SK-N-SH treated with all-trans-retinoic acid at 6 μM for 48 hours (cell line): ENCODE results near the gene ZDHHC11.

Experiments
- ATAC-seq: fragments of 200-7000 bp; cut with Tn5 transposase; 3 replicates; pipeline ENCODE4 v1.9.1; 2020; ENCODE audit warnings: mild to moderate bottlenecking, moderate library complexity
- ARNTL ChIP-seq: fragments of 450-650 bp; formaldehyde crosslinking; IDR thresholded peaks from 2 replicates; pipeline ENCODE4 v1.5.0; 2020; ENCODE audit warnings: low read depth, mild to moderate bottlenecking, moderate library complexity, borderline replicate concordance
- BACH2 ChIP-seq: fragments of 250-450 bp; sonication (Bioruptor Pico); IDR thresholded peaks from 2 replicates; pipeline ENCODE4 v1.9.0; 2021; ENCODE audit warnings: mild to moderate bottlenecking, borderline replicate concordance
- CREB5 ChIP-seq: fragments of 250-450 bp; sonication (Bioruptor Pico); IDR thresholded peaks from 2 replicates; pipeline ENCODE4 v1.5.1; 2020; ENCODE audit warnings: low read depth, mild to moderate bottlenecking, moderate library complexity
- CSRNP3 ChIP-seq: fragments of 250-450 bp; sonication (Bioruptor Pico); IDR thresholded peaks from 2 replicates; pipeline ENCODE4 v1.5.1; 2021; ENCODE audit warnings: mild to moderate bottlenecking, moderate library complexity
- ESRRG ChIP-seq: fragments of 250-450 bp; sonication (Bioruptor Pico); IDR thresholded peaks from 2 replicates; pipeline ENCODE4 v1.6.1; 2021; ENCODE audit warnings: mild to moderate bottlenecking
- GLIS3 ChIP-seq: fragments of 250-450 bp; sonication (Bioruptor Pico); IDR thresholded peaks from 2 replicates; pipeline ENCODE4 v1.5.0; 2020; ENCODE audit warnings: mild to moderate bottlenecking, moderate library complexity
- ISL1 ChIP-seq: fragments of 250-450 bp; sonication (Bioruptor Pico); IDR thresholded peaks from 2 replicates; pipeline ENCODE4 v2.1.2; 2022; ENCODE audit warnings: mild to moderate bottlenecking, moderate library complexity
- OSR1 ChIP-seq: fragments of 250-450 bp; sonication (Bioruptor Pico); IDR thresholded peaks from 2 replicates; pipeline ENCODE4 v1.8.0; 2022; ENCODE audit warnings: moderate library complexity, mild to moderate bottlenecking, inconsistent platforms
- PPARA ChIP-seq: fragments of 250-450 bp; sonication (Bioruptor Pico); IDR thresholded peaks from 2 replicates; pipeline ENCODE4 v1.5.0; 2020; ENCODE audit warnings: mild to moderate bottlenecking, borderline replicate concordance
- SNAI2 ChIP-seq: fragments of 250-450 bp; sonication (Bioruptor Pico); IDR thresholded peaks from 2 replicates; pipeline ENCODE4 v1.5.0; 2020; ENCODE audit warnings: mild to moderate bottlenecking, moderate library complexity
- TCF4 ChIP-seq: fragments of 250-450 bp; sonication (Bioruptor Pico); IDR thresholded peaks from 2 replicates; pipeline ENCODE4 v1.8.0; 2021; ENCODE audit warnings: mild to moderate bottlenecking, moderate library complexity, borderline replicate concordance
- ZC3H10 ChIP-seq: fragments of 250-450 bp; sonication (Bioruptor Pico); IDR thresholded peaks from 2 replicates; pipeline ENCODE4 v1.5.1; 2021; ENCODE audit warnings: mild to moderate bottlenecking, moderate library complexity
- ZFP30 ChIP-seq: fragments of 450-650 bp; formaldehyde crosslinking; IDR thresholded peaks from 2 replicates; pipeline ENCODE4 v1.5.0; 2022; ENCODE audit warnings: mild to moderate bottlenecking, moderate library complexity
- ZNF565 ChIP-seq: fragments of 450-650 bp; formaldehyde crosslinking; conservative IDR thresholded peaks from 2 replicates; pipeline ENCODE4 v1.5.0; 2020; ENCODE audit warnings: low read depth, mild to moderate bottlenecking, moderate library complexity
- ZNF70 ChIP-seq: fragments of 450-650 bp; formaldehyde crosslinking; IDR thresholded peaks from 2 replicates; pipeline ENCODE4 v1.5.0; 2020; ENCODE audit warnings: mild to moderate bottlenecking, moderate library complexity
- ZNF8 ChIP-seq: fragments of 450-650 bp; formaldehyde crosslinking; IDR thresholded peaks from 2 replicates; pipeline ENCODE4 v1.5.0; 2020; ENCODE audit warnings: mild to moderate bottlenecking, moderate library complexity
- TF ChIP-seq, protein P1 (sequence below): fragments of 250-450 bp; sonication (Bioruptor Pico); IDR thresholded peaks from 2 replicates; pipeline ENCODE4 v1.8.0; 2020; ENCODE audit warnings: mild to moderate bottlenecking, moderate library complexity, borderline replicate concordance
- TF ChIP-seq, protein P2 (sequence below): fragments of 250-450 bp; sonication (Bioruptor Pico); IDR thresholded peaks from 2 replicates; pipeline ENCODE4 v1.8.0; 2021; ENCODE audit warnings: low read depth, mild to moderate bottlenecking, moderate library complexity, borderline replicate concordance
- TF ChIP-seq, protein P3 (sequence below): fragments of 250-450 bp; sonication (Bioruptor Pico); IDR thresholded peaks from 2 replicates; pipeline ENCODE4 v1.5.0; 2020; ENCODE audit warnings: mild to moderate bottlenecking, moderate library complexity

ZDHHC11 gene

DNA sequence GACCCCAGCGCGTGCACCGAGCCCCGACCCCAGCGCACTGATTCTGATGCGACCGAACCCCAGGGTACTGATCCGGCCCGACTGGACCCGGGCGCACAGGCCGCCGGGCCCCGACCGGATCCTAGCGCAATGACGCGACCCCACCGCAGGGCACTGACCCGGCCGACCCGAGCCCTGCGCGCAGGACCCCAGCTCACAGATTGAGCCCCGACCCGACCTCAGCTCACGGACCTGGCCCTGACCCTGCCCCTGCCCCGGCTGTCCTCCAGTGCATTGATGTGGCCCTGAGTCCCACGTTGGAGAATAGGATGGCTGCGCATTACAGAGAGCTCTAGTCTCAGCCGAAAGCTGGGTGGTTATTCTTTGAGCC is 42.3 kb upstream of the ZDHHC11 start:
- ATAC-seq, result peak; percentile 2; the same call in 2 of the 3 replicates
- TF ChIP-seq CSRNP3 (CRISPR knock-in tag), result no peak
- TF ChIP-seq, all 23 proteins: peak for 0

DNA sequence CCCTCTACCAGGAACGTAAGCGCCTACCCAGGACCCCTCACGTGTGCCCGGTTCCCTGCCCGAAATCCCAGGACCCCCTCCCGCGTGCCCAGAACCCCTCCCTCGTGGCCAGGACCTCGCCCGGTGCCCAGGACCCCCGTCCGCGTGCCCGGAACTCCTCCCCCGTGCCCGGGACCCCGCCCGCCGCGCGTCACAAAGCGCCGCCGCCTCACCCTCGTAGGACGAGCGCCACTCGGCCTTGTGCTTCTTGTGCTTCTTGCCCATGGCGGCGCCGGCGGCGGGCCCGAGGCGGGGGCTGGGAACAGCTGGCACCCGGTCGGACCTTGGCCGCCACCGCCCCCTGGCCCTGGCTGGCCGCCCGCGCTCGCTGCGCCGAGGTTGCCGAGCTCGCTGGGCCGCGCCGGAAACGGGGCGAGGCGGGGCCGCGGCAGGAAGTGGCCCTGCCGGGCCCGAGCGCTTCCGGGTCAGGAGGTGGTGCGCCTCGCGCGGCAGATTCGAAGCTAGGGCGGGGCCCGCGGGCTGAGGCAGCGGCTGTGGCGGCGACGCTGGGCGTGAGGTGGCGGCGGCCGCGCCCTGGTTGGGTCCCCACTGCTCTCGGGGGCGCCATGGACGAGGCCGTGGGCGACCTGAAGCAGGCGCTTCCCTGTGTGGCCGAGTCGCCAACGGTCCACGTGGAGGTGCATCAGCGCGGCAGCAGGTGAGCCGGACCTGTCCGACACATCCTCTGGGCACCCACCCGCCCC is 41.8 kb upstream of the ZDHHC11 start, which contains the start of the genes BRD9 and TRIP13:
BRD9 (minus strand) TSS at position 408 of the 743 bp plus-strand sequence; CDS start at position 264, 144 bp downstream.
TRIP13 (plus strand) TSS at position 491 of the 743 bp plus-strand sequence; CDS start at position 606, 115 bp downstream.
- ATAC-seq, result peak; percentile 81

GRCh38 chr5:891837-892393 is 41.1 kb upstream of the ZDHHC11 start:
- ATAC-seq, result peak; percentile 33
- TF ChIP-seq SNAI2, result no peak
- TF ChIP-seq ARNTL, result no peak
- no peak for TF ChIP-seq ZNF70
- TF ChIP-seq ISL1 (CRISPR knock-in tag), result no peak
- TF ChIP-seq ZNF565, result no peak
- no peak for TF ChIP-seq OSR1 (CRISPR knock-in tag)
- TF ChIP-seq CREB5 (CRISPR knock-in tag), result no peak
- TF ChIP-seq, protein P1, sequence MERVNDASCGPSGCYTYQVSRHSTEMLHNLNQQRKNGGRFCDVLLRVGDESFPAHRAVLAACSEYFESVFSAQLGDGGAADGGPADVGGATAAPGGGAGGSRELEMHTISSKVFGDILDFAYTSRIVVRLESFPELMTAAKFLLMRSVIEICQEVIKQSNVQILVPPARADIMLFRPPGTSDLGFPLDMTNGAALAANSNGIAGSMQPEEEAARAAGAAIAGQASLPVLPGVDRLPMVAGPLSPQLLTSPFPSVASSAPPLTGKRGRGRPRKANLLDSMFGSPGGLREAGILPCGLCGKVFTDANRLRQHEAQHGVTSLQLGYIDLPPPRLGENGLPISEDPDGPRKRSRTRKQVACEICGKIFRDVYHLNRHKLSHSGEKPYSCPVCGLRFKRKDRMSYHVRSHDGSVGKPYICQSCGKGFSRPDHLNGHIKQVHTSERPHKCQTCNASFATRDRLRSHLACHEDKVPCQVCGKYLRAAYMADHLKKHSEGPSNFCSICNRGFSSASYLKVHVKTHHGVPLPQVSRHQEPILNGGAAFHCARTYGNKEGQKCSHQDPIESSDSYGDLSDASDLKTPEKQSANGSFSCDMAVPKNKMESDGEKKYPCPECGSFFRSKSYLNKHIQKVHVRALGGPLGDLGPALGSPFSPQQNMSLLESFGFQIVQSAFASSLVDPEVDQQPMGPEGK (CRISPR knock-in tag), result no peak
- no peak for TF ChIP-seq GLIS3 (CRISPR knock-in tag)
- no peak for TF ChIP-seq ZNF8 (CRISPR knock-in tag)
- TF ChIP-seq ZC3H10 (CRISPR knock-in tag), result no peak
- TF ChIP-seq, protein P2, sequence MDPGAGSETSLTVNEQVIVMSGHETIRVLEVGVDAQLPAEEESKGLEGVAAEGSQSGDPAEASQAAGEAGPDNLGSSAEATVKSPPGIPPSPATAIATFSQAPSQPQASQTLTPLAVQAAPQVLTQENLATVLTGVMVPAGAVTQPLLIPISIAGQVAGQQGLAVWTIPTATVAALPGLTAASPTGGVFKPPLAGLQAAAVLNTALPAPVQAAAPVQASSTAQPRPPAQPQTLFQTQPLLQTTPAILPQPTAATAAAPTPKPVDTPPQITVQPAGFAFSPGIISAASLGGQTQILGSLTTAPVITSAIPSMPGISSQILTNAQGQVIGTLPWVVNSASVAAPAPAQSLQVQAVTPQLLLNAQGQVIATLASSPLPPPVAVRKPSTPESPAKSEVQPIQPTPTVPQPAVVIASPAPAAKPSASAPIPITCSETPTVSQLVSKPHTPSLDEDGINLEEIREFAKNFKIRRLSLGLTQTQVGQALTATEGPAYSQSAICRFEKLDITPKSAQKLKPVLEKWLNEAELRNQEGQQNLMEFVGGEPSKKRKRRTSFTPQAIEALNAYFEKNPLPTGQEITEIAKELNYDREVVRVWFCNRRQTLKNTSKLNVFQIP (CRISPR knock-in tag), result no peak
- TF ChIP-seq CSRNP3 (CRISPR knock-in tag), result no peak
- no peak for TF ChIP-seq ZFP30
- no peak for TF ChIP-seq PPARA (CRISPR knock-in tag)
- TF ChIP-seq TCF4 (CRISPR knock-in tag), result no peak

More for the DNA sequence above, 41.8 kb upstream of the ZDHHC11 start, which contains the start of the genes BRD9 and TRIP13:
- TF ChIP-seq BACH2 (CRISPR knock-in tag) (0 out of 2 replicates have a peak, but pooled peaks have one; percentile 47), ESRRG (CRISPR knock-in tag) (no peak)
- TF ChIP-seq, protein P3, sequence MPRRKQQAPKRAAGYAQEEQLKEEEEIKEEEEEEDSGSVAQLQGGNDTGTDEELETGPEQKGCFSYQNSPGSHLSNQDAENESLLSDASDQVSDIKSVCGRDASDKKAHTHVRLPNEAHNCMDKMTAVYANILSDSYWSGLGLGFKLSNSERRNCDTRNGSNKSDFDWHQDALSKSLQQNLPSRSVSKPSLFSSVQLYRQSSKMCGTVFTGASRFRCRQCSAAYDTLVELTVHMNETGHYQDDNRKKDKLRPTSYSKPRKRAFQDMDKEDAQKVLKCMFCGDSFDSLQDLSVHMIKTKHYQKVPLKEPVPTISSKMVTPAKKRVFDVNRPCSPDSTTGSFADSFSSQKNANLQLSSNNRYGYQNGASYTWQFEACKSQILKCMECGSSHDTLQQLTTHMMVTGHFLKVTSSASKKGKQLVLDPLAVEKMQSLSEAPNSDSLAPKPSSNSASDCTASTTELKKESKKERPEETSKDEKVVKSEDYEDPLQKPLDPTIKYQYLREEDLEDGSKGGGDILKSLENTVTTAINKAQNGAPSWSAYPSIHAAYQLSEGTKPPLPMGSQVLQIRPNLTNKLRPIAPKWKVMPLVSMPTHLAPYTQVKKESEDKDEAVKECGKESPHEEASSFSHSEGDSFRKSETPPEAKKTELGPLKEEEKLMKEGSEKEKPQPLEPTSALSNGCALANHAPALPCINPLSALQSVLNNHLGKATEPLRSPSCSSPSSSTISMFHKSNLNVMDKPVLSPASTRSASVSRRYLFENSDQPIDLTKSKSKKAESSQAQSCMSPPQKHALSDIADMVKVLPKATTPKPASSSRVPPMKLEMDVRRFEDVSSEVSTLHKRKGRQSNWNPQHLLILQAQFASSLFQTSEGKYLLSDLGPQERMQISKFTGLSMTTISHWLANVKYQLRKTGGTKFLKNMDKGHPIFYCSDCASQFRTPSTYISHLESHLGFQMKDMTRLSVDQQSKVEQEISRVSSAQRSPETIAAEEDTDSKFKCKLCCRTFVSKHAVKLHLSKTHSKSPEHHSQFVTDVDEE, result peak; percentile 21; the same call in 1 of the 2 replicates
